Esophagus muscularis mucosa (tissue), 4 donors: ENCODE measurements around the gene NPFF. TPM values are rescaled to one million over a fixed set of nuclear protein-coding genes. Genes with fewer than 3 reads are reported as not detected.

Experiments used
- DNase-seq: peaks from one replicate; pipeline ENCODE4 v3.0.0-alpha.2; 2017; ENCODE audit errors: extremely low spot score
- H3K27ac ChIP-seq, 4 donors: fragments of 200-600 bp; sonication (generic); replicated peaks in 1 of 4; 1 replicate in 3 of 4; 2 replicates in 1 of 4; pipeline ENCODE4 v1.5.1; 2016 to 2019; ENCODE audit warnings: mild to moderate bottlenecking in 1 of 4
- H3K27me3 ChIP-seq, 4 donors: fragments of 200-600 bp; sonication (generic); one replicate each; pipeline versions ENCODE4 v1.5.1 to v1.6.0; 2016 to 2019
- H3K36me3 ChIP-seq, 4 donors: fragments of 200-600 bp; sonication (generic); one replicate each; pipeline ENCODE4 v1.5.1; 2016 to 2019
- H3K4me1 ChIP-seq, 4 donors: fragments of 200-600 bp; sonication (generic); one replicate each; pipeline ENCODE4 v1.5.1; 2016 to 2019
- H3K4me3 ChIP-seq, 4 donors: fragments of 200-600 bp; sonication (generic); 1 replicate in 2 of 4; 2 replicates in 2 of 4; pipeline ENCODE4 v1.5.1; 2016 to 2019; ENCODE audit warnings: mild to moderate bottlenecking in 4 of 4, moderate library complexity in 1 of 4
- H3K9me3 ChIP-seq, 4 donors: fragments of 200-600 bp; sonication (generic); 1 replicate in 3 of 4; 2 replicates in 1 of 4; pipeline ENCODE4 v1.5.1; 2016 to 2019
- EP300 ChIP-seq: sonication (generic); formaldehyde crosslinking; IDR thresholded peaks from one replicate; pipeline ENCODE4 v1.6.1; 2017; ENCODE audit warnings: antibody characterized with exemption
- POLR2A ChIP-seq: fragments of 450-650 bp; IDR thresholded peaks from one replicate; pipeline ENCODE4 v1.6.1; 2017; ENCODE audit warnings: antibody characterized with exemption, moderate library complexity, mild to moderate bottlenecking, low read depth
- POLR2AphosphoS5 ChIP-seq, 2 donors: sonication (generic); formaldehyde crosslinking; IDR thresholded peaks; one replicate each; pipeline ENCODE4 v1.6.1; 2017; ENCODE audit warnings: antibody characterized with exemption in 2 of 2
- WGBS: methylation state at CpG from one replicate; pipeline ENCODE4 v1.1.5; 2018; 5-methylcytosine and 5-hydroxymethylcytosine counted together
- intact Hi-C: fragments of 100-400 bp; cut with DNase I; formaldehyde crosslinking; loops from one replicate; pipeline ENCODE4 v1.15.1; 2023
- total RNA-seq, 4 donors: library from RNA; depleted of rRNA; stranded (reverse); fragments of >200 nt; gene quantifications; one replicate each; pipeline versions ENCODE4 v1.1.0 to v1.2.1, GENCODE V29; 2016
- TF ChIP-seq, protein P1 (sequence below), 3 experiments: fragments of 200-600 bp in 2 of 3; fragments of 450-650 bp in 1 of 3; sonication (generic) in 2 of 3; IDR thresholded peaks; one replicate each; pipeline ENCODE4 v1.5.1; 2017 to 2019; ENCODE audit warnings: antibody characterized with exemption in 3 of 3, mild to moderate bottlenecking in 2 of 3, moderate library complexity in 1 of 3

NPFF gene
- total RNA-seq, 4 donors from 2014 or later, result not detected

- Histone ChIP-seq H3K27me3 (no peaks in the 10 kb centered on the region), H3K36me3 (peaks cover 8 to 49% (median 33%) of the 10 kb centered on the region in 4 donors), H3K4me3 (no peak overlapping the region), H3K4me1 (peaks cover 19 to 59% (median 40%) of the 10 kb centered on the region in 4 donors), H3K27ac (peak overlapping the region in 2 of 4 donors; percentile 14 to 23), H3K9me3 (no peaks in the 10 kb centered on the region)
- TF ChIP-seq, protein P1, sequence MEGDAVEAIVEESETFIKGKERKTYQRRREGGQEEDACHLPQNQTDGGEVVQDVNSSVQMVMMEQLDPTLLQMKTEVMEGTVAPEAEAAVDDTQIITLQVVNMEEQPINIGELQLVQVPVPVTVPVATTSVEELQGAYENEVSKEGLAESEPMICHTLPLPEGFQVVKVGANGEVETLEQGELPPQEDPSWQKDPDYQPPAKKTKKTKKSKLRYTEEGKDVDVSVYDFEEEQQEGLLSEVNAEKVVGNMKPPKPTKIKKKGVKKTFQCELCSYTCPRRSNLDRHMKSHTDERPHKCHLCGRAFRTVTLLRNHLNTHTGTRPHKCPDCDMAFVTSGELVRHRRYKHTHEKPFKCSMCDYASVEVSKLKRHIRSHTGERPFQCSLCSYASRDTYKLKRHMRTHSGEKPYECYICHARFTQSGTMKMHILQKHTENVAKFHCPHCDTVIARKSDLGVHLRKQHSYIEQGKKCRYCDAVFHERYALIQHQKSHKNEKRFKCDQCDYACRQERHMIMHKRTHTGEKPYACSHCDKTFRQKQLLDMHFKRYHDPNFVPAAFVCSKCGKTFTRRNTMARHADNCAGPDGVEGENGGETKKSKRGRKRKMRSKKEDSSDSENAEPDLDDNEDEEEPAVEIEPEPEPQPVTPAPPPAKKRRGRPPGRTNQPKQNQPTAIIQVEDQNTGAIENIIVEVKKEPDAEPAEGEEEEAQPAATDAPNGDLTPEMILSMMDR (IDR thresholded peaks at IDR 0.05), result no peak
- TF ChIP-seq EP300 (no peak), POLR2AphosphoS5 (IDR thresholded peaks at IDR 0.05) (no peak), POLR2A (no peak)
- 80% methylated on average over 13 of the region's 14 CpGs for WGBS
- no peak for DNase-seq
- intact Hi-C loops, result no loop called here
Observed at GRCh38 chr12:53504004-53504920, 3.0 kb downstream of the NPFF start.

DNA sequence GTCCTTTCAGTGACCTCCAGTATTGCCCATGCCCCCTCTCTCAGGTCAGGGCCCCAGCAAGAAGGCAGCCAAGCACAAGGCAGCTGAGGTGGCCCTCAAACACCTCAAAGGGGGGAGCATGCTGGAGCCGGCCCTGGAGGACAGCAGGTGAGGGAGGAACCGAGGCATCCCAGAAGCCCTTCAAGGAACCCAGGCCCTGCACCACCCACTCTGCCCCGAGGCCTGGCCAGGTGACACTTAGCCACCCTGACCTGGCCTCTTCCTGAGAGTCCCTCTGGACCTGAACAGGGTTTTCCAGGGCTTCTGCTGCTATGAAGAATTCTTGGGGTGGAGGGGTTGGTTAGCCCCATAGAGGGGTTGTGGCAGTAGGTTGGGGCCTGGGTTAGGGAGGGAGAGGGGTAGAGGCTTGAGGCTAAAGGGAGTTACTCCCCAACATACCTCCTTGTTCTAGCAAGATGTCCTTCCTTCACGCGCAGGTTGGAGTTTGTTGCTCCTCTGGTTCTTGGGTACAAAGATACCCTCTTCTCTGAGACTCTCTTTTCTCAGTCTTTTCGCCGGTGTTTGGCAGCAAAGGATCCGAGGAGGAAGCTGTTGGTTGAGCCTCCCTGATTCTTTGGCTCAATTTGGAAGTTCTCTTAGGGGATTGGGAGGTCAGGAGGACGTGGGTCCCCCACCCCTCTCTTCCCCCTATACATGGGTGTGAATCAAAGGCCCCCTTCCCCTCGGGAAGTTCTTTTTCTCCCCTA lies 4.1 kb downstream of the NPFF start:
- H3K9me3 ChIP-seq, result no peaks in the 10 kb centered on the region
- intact Hi-C loops, result no loop called here
- peaks cover 8 to 48% (median 33%) of the 10 kb centered on the region in 4 donors for H3K36me3 ChIP-seq
- H3K27ac ChIP-seq, result peak overlapping the region; percentile 97 to 99 (median 98)
- H3K4me1 ChIP-seq, result peaks cover 22 to 60% (median 43%) of the 10 kb centered on the region in 4 donors
- 84% methylated on average over 10 of the region's 10 CpGs for WGBS
- no peak overlapping the region for H3K4me3 ChIP-seq
- TF ChIP-seq EP300 (no peak), POLR2AphosphoS5 (IDR thresholded peaks at IDR 0.05) (no peak), POLR2A (no peak)
- TF ChIP-seq, protein P1 (IDR thresholded peaks at IDR 0.05), result no peak
- no peaks in the 10 kb centered on the region for H3K27me3 ChIP-seq
- no peak for DNase-seq

- Histone ChIP-seq H3K4me1 (peaks cover 22 to 66% (median 49%) of the 10 kb centered on the region in 4 donors), H3K4me3 (peak overlapping the region in 2 of 4 donors; percentile 81 to 82), H3K27ac (peak overlapping the region; percentile 97 to 99 (median 98)), H3K27me3 (no peaks in the 10 kb centered on the region), H3K36me3 (peaks cover 6 to 41% (median 31%) of the 10 kb centered on the region in 4 donors), H3K9me3 (no peaks in the 10 kb centered on the region)
- no peak for TF ChIP-seq POLR2A
- no peak for TF ChIP-seq EP300
- no peak for DNase-seq
- WGBS, result 57% methylated on average over 9 of the region's 9 CpGs
- intact Hi-C loops, result no loop called here
Observed at GRCh38 chr12:53502331-53502730, 5.0 kb downstream of the NPFF start.

- Histone ChIP-seq H3K27ac (peak overlapping the region; percentile 97 to 99 (median 98)), H3K4me1 (peaks cover 22 to 73% (median 55%) of the 10 kb centered on the region in 4 donors)
Observed at GRCh38 chr12:53501615-53502181, 5.6 kb downstream of the NPFF start.

More at GRCh38 chr12:53501615-53502181, 5.6 kb downstream of the NPFF start:
- TF ChIP-seq EP300, result no peak
- TF ChIP-seq POLR2A, result no peak
- TF ChIP-seq, protein P1 (IDR thresholded peaks at IDR 0.05), result no peak
- TF ChIP-seq POLR2AphosphoS5 (IDR thresholded peaks at IDR 0.05), result no peak
- Histone ChIP-seq H3K9me3 (no peaks in the 10 kb centered on the region), H3K36me3 (peaks cover 0 to 35% (median 25%) of the 10 kb centered on the region in 4 donors), H3K27me3 (no peaks in the 10 kb centered on the region), H3K4me3 (peak overlapping the region; percentile 74 to 82 (median 79))
- intact Hi-C loops, result no loop called here
- no peak for DNase-seq
- 80% methylated on average over 9 of the region's 10 CpGs for WGBS
